Measurements from ENCODE around the gene DIP2C. TPM values are rescaled to one million over a fixed set of nuclear protein-coding genes. Genes with fewer than 3 reads are reported as not detected.

Gene DIP2C
- polyA plus RNA-seq, 3 donors = 0.11 TPM; not detected in 2

DNA sequence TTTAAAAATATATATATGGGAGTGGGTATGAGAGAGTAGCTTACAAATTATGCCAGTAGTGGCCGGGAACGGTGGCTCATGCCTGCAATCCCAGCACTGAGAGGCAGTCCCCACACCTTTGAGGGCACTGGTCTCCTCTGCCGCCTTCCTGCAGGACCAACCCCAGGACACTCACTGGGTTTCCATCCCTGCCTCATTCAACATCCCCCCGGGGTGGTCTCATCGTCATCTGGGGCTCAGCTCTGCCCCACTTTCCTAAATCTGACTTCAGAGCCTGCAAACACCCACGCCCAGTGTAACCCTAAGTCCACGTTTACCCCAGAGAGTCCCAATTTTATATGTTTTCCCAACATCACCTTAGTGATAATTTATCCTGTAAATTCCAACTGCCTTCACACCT is 96.5 kb downstream of the DIP2C start:
- H3K36me3 ChIP-seq (replicated peaks in 1 of 2; ENCODE audit: control insufficient read depth in 1 of 2, insufficient read depth in 2 of 2, low read length in 2 of 2) = no peaks in the 10 kb centered on the region
- H3K4me3 Mint-ChIP-seq = no peak overlapping the region
- no peak overlapping the region for H2AFZ ChIP-seq (ENCODE audit: insufficient read depth, low read depth, low read length, poor library complexity, severe bottlenecking)
- H3K79me2 ChIP-seq (ENCODE audit: insufficient read depth, low read length) = no peaks in the 10 kb centered on the region
- H3K9me3 Mint-ChIP-seq = peaks cover 0 to 4% (median 0%) of the 10 kb centered on the region in 7 donors
- no peaks in the 10 kb centered on the region for H3K36me3 Mint-ChIP-seq
- no peak overlapping the region for H3K4me2 ChIP-seq (replicated peaks; ENCODE audit: extremely low read depth, low read length, poor library complexity, severe bottlenecking)
- H4K20me1 ChIP-seq (ENCODE audit: insufficient read depth, low read length) = no peaks in the 10 kb centered on the region
- no peaks in the 10 kb centered on the region for H3K4me1 ChIP-seq (ENCODE audit: control insufficient read depth in 1 of 2, insufficient read depth in 2 of 2, low read length in 2 of 2)
- TF ChIP-seq, protein P1, sequence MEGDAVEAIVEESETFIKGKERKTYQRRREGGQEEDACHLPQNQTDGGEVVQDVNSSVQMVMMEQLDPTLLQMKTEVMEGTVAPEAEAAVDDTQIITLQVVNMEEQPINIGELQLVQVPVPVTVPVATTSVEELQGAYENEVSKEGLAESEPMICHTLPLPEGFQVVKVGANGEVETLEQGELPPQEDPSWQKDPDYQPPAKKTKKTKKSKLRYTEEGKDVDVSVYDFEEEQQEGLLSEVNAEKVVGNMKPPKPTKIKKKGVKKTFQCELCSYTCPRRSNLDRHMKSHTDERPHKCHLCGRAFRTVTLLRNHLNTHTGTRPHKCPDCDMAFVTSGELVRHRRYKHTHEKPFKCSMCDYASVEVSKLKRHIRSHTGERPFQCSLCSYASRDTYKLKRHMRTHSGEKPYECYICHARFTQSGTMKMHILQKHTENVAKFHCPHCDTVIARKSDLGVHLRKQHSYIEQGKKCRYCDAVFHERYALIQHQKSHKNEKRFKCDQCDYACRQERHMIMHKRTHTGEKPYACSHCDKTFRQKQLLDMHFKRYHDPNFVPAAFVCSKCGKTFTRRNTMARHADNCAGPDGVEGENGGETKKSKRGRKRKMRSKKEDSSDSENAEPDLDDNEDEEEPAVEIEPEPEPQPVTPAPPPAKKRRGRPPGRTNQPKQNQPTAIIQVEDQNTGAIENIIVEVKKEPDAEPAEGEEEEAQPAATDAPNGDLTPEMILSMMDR (IDR thresholded peaks at IDR 0.05) = no peak
- H3K27me3 Mint-ChIP-seq (ENCODE audit: low read depth in 3 of 3) = peaks cover 14 to 24% (median 20%) of the 10 kb centered on the region in 3 donors
- H3K27ac ChIP-seq (ENCODE audit: low read depth in 1 of 2, low read length in 2 of 2) = no peak overlapping the region
- no peak overlapping the region for H3K27ac Mint-ChIP-seq
- H3K27me3 ChIP-seq (ENCODE audit: control insufficient read depth in 2 of 2, insufficient read depth in 2 of 2, low read length in 2 of 2) = no peaks in the 10 kb centered on the region
- intact Hi-C loops (cut with micrococcal nuclease) = no loop called here
- no peaks in the 10 kb centered on the region for H3K9me3 ChIP-seq (replicated peaks in 1 of 2; ENCODE audit: control insufficient read depth in 1 of 2, insufficient read depth in 1 of 2, low read length in 2 of 2)
- no peak for DNase-seq
- WGBS (ENCODE audit: insufficient coverage) = 87% methylated on average over 5 of the region's 7 CpGs
- no peaks in the 10 kb centered on the region for H3K4me1 Mint-ChIP-seq
- no peak overlapping the region for H3K9ac ChIP-seq (ENCODE audit: insufficient read depth, low read length, poor library complexity, severe bottlenecking)
- no peak overlapping the region for H3K4me3 ChIP-seq (replicated peaks in 1 of 3; ENCODE audit: low read depth in 2 of 3, low read length in 3 of 3)

DNA sequence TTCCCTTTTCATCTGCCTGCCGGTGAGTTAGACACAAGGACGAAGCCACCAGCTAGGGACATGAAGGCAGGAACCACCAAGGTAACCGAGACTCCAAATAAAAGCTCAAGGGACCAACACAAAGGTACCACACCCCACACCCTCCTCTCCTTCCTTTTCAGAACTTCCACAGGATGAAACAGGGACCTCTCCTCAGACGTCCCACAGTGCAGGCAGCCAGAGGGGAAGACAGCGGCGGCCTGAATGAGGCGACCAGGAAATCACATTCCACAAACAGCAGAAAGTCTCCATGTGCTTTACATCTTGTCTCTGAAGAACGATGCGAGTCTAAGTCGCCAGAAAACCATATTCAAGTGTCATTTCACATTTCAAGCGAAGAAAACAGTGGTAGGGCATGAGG is 97.8 kb downstream of the DIP2C start:
- H3K27ac Mint-ChIP-seq = no peak overlapping the region
- Histone ChIP-seq H3K27me3 (ENCODE audit: control insufficient read depth in 2 of 2, insufficient read depth in 2 of 2, low read length in 2 of 2) (no peaks in the 10 kb centered on the region), H3K4me3 (replicated peaks in 1 of 3; ENCODE audit: low read depth in 2 of 3, low read length in 3 of 3) (no peak overlapping the region), H3K4me2 (replicated peaks; ENCODE audit: extremely low read depth, low read length, poor library complexity, severe bottlenecking) (no peak overlapping the region), H3K9me3 (replicated peaks in 1 of 2; ENCODE audit: control insufficient read depth in 1 of 2, insufficient read depth in 1 of 2, low read length in 2 of 2) (no peaks in the 10 kb centered on the region), H3K27ac (ENCODE audit: low read depth in 1 of 2, low read length in 2 of 2) (no peak overlapping the region), H4K20me1 (ENCODE audit: insufficient read depth, low read length) (no peaks in the 10 kb centered on the region), H2AFZ (ENCODE audit: insufficient read depth, low read depth, low read length, poor library complexity, severe bottlenecking) (no peak overlapping the region), H3K36me3 (replicated peaks in 1 of 2; ENCODE audit: control insufficient read depth in 1 of 2, insufficient read depth in 2 of 2, low read length in 2 of 2) (no peaks in the 10 kb centered on the region), H3K4me1 (ENCODE audit: control insufficient read depth in 1 of 2, insufficient read depth in 2 of 2, low read length in 2 of 2) (no peaks in the 10 kb centered on the region), H3K79me2 (ENCODE audit: insufficient read depth, low read length) (no peaks in the 10 kb centered on the region), H3K9ac (ENCODE audit: insufficient read depth, low read length, poor library complexity, severe bottlenecking) (no peak overlapping the region)
- no peak overlapping the region for H3K4me3 Mint-ChIP-seq
- H3K9me3 Mint-ChIP-seq = peaks cover 0 to 4% (median 0%) of the 10 kb centered on the region in 7 donors
- no peaks in the 10 kb centered on the region for H3K4me1 Mint-ChIP-seq
- intact Hi-C loops (cut with micrococcal nuclease) = no loop called here
- peaks cover 14 to 22% (median 20%) of the 10 kb centered on the region in 3 donors for H3K27me3 Mint-ChIP-seq (ENCODE audit: low read depth in 3 of 3)
- no peaks in the 10 kb centered on the region for H3K36me3 Mint-ChIP-seq
- TF ChIP-seq, protein P1 (IDR thresholded peaks at IDR 0.05) = no peak
- no peak for DNase-seq
- 15% methylated on average over 3 of the region's 11 CpGs for WGBS (ENCODE audit: insufficient coverage)

All from CD14-positive monocyte (primary cell).